Stomach (tissue), 4 donors: ENCODE measurements around the gene GNG14.
"Not testable (repeated sequence)": the region's sequence is repeated elsewhere in the genome, so short reads cannot be mapped to it uniquely, and the experiment has no call there.

Experiments
- POLR2A ChIP-seq, 4 donors: fragments of 450-650 bp; IDR thresholded peaks; one replicate each; pipeline ENCODE4 v1.6.1; 2016; ENCODE audit warnings: antibody characterized with exemption in 4 of 4, control low read depth in 2 of 4, mild to moderate bottlenecking in 1 of 4, moderate library complexity in 1 of 4
- TF ChIP-seq, protein P1 (sequence below), 7 experiments: fragments of 450-650 bp in 4 of 7; fragments of 200-600 bp in 3 of 7; sonication (generic) in 3 of 7; IDR thresholded peaks; one replicate each; pipeline ENCODE4 v1.5.1; 2016 to 2019; ENCODE audit warnings: antibody characterized with exemption in 7 of 7, control low read depth in 2 of 7, mild to moderate bottlenecking in 1 of 7

DNA sequence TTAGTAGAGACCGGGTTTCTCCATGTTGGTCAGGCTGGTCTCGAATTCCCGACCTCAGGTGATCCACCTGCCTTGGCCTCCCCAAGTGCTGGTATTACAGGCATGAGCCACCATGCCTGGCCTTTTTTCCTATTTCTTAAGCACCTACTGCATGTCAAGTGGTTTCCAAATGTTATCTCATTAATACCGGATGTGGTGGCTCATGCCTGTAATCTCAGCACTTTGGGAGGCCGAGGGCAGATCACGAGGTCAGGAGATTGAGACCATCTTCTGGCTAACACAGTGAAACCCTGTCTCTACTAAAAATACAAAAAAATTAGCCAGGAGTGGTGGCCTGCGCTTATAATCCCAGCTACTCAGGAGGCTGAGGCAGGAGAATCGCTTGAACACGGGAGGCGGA lies 37.8 kb downstream of the GNG14 start:
- TF ChIP-seq, protein P1, sequence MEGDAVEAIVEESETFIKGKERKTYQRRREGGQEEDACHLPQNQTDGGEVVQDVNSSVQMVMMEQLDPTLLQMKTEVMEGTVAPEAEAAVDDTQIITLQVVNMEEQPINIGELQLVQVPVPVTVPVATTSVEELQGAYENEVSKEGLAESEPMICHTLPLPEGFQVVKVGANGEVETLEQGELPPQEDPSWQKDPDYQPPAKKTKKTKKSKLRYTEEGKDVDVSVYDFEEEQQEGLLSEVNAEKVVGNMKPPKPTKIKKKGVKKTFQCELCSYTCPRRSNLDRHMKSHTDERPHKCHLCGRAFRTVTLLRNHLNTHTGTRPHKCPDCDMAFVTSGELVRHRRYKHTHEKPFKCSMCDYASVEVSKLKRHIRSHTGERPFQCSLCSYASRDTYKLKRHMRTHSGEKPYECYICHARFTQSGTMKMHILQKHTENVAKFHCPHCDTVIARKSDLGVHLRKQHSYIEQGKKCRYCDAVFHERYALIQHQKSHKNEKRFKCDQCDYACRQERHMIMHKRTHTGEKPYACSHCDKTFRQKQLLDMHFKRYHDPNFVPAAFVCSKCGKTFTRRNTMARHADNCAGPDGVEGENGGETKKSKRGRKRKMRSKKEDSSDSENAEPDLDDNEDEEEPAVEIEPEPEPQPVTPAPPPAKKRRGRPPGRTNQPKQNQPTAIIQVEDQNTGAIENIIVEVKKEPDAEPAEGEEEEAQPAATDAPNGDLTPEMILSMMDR (IDR thresholded peaks at IDR 0.05): not testable (repeated sequence)
- TF ChIP-seq POLR2A (IDR thresholded peaks at IDR 0.05): not testable (repeated sequence)
